Activated CD8-positive, alpha-beta T cell treated with anti-CD3 and anti-CD28 coated beads for 36 hours (primary cell): ENCODE measurements around the gene SPRY4. TPM values are rescaled to one million over a fixed set of nuclear protein-coding genes. Genes with fewer than 3 reads are reported as not detected.

ENCODE experiments used
- ATAC-seq: fragments of 200-7000 bp; cut with Tn5 transposase; one replicate; pipeline ENCODE4 v1.10.0; 2021; ENCODE audit warnings: mild to moderate bottlenecking, moderate library complexity
- CTCF ChIA-PET: fragments of 350-600 bp; sonication (Branson Sonifier 250); formaldehyde crosslinking; loops from one replicate; lab custom pipeline; 2021; ENCODE audit warnings: antibody characterized with exemption; lab: Charles Lee
- POLR2A ChIA-PET: fragments of 350-600 bp; sonication (Branson Sonifier 250); formaldehyde crosslinking; loops from one replicate; lab custom pipeline; 2021; ENCODE audit warnings: antibody characterized with exemption; lab: Charles Lee
- DNase-seq: peaks from one replicate; pipeline ENCODE4 v3.0.0-alpha.2; 2020
- H3K27ac Mint-ChIP-seq: one replicate; pipeline ENCODE4 v1.8.0; 2021; ENCODE audit warnings: mild to moderate bottlenecking, mixed read lengths
- H3K27me3 Mint-ChIP-seq: one replicate; pipeline ENCODE4 v1.8.0; 2021; ENCODE audit warnings: mixed read lengths
- H3K36me3 Mint-ChIP-seq: one replicate; pipeline ENCODE4 v1.8.0; 2021; ENCODE audit warnings: low read depth, mixed read lengths
- H3K4me1 Mint-ChIP-seq: one replicate; pipeline ENCODE4 v1.8.0; 2021; ENCODE audit warnings: low read depth, mixed read lengths
- H3K4me3 Mint-ChIP-seq: one replicate; pipeline ENCODE4 v1.8.0; 2021; ENCODE audit warnings: mild to moderate bottlenecking, moderate library complexity, mixed read lengths
- H3K9me3 Mint-ChIP-seq: one replicate; pipeline ENCODE4 v1.8.0; 2021; ENCODE audit warnings: mixed read lengths
- CTCF ChIP-seq: fragments of 200-600 bp; IDR thresholded peaks from one replicate; pipeline ENCODE4 v1.8.0; 2022; ENCODE audit warnings: antibody characterized with exemption, mild to moderate bottlenecking
- intact Hi-C: fragments of 100-400 bp; cut with micrococcal nuclease; formaldehyde crosslinking; loops from one replicate; pipeline ENCODE4 v1.10.0; 2022
- total RNA-seq, 2 experiments: library from RNA; stranded (reverse); gene quantifications; one replicate each; pipeline ENCODE4 v1.2.3, GENCODE V29; 2021

Gene SPRY4
- total RNA-seq, 2 experiments from 2014 or later = 0.90 to 1.0 TPM

- TF ChIP-seq CTCF = no peak
- H3K27ac Mint-ChIP-seq = no peak overlapping the region
- intact Hi-C loops = no loop called here
- H3K9me3 Mint-ChIP-seq = no peaks in the 10 kb centered on the region
- CTCF ChIA-PET = no interaction called here
- POLR2A ChIA-PET = no interaction called here
- H3K4me3 Mint-ChIP-seq = no peak overlapping the region
- H3K27me3 Mint-ChIP-seq = no peaks in the 10 kb centered on the region
- ATAC-seq (no peak), DNase-seq (no peak)
- H3K36me3 Mint-ChIP-seq = no peaks in the 10 kb centered on the region
- H3K4me1 Mint-ChIP-seq = no peaks in the 10 kb centered on the region
These were observed 62.1 kb downstream of the SPRY4 start for GRCh38 chr5:142262683-142263082.

Other genes with a start within 250 kb of the SPRY4 start
- 10 to 100 TPM; 93.8 to 96.9 TPM for gene NDFIP1, start 216.2 kb downstream of the SPRY4 start, total RNA-seq